HepG2 (cell line): ENCODE results near the gene DDRGK1. TPM values are rescaled to one million over a fixed set of nuclear protein-coding genes. Genes with fewer than 3 reads are reported as not detected.

Experiments used
- AGO2 ChIP-seq: fragments of 200-400 bp; formaldehyde crosslinking; optimal IDR thresholded peaks from 2 replicates; pipeline ENCODE3; 2017; ENCODE audit warnings: mild to moderate bottlenecking, low read depth, low read length, moderate library complexity
- AKNA ChIP-seq: sonication (generic); formaldehyde crosslinking; IDR thresholded peaks from 2 replicates; pipeline ENCODE4 v1.4.0; 2020; ENCODE audit warnings: missing genetic modification reagents, borderline replicate concordance
- EEA1 ChIP-seq: sonication (generic); formaldehyde crosslinking; IDR thresholded peaks from 2 replicates; pipeline ENCODE4 v1.5.1; 2020; ENCODE audit warnings: mild to moderate bottlenecking, missing genetic modification reagents, borderline replicate concordance
- FOXA1 ChIP-seq, 2 experiments: fragments of 450-650 bp in 1 of 2; sonication (generic) in 1 of 2; formaldehyde crosslinking in 1 of 2; IDR thresholded peaks; 2 replicates each; pipeline versions ENCODE4 v1.4.0 to v1.6.1; 2016 to 2020; ENCODE audit warnings: missing genetic modification reagents in 1 of 2
- PHF21A ChIP-seq: sonication (generic); formaldehyde crosslinking; IDR thresholded peaks from 2 replicates; pipeline ENCODE4 v1.5.0; 2020; ENCODE audit warnings: mild to moderate bottlenecking, missing genetic modification reagents
- PLRG1 ChIP-seq: fragments of 450-650 bp; conservative IDR thresholded peaks from 2 replicates; pipeline ENCODE4 v1.6.1; 2016
- SMAD9 ChIP-seq: sonication (generic); formaldehyde crosslinking; IDR thresholded peaks from 2 replicates; pipeline ENCODE4 v1.5.1; 2020; ENCODE audit warnings: mild to moderate bottlenecking, missing genetic modification reagents
- STAT5B ChIP-seq: sonication (generic); formaldehyde crosslinking; IDR thresholded peaks from 2 replicates; pipeline ENCODE4 v1.4.0; 2020; ENCODE audit warnings: missing genetic modification reagents
- TRIM24 ChIP-seq: sonication (generic); formaldehyde crosslinking; IDR thresholded peaks from 2 replicates; pipeline ENCODE4 v1.8.0; 2022; ENCODE audit warnings: mild to moderate bottlenecking, missing genetic modification reagents
- ZMYM2 ChIP-seq: sonication (generic); formaldehyde crosslinking; IDR thresholded peaks from 2 replicates; pipeline ENCODE4 v1.8.0; 2022; ENCODE audit warnings: mild to moderate bottlenecking, missing genetic modification reagents
- ZNF350 ChIP-seq: sonication (generic); formaldehyde crosslinking; IDR thresholded peaks from 2 replicates; pipeline ENCODE4 v1.4.0; 2020; ENCODE audit warnings: mild to moderate bottlenecking, low read depth, missing genetic modification reagents, borderline replicate concordance
- ZNF567 ChIP-seq: sonication (generic); formaldehyde crosslinking; IDR thresholded peaks from 2 replicates; pipeline ENCODE4 v1.8.1; 2023; ENCODE audit warnings: mild to moderate bottlenecking, missing genetic modification reagents, borderline replicate concordance
- ZSCAN30 ChIP-seq: sonication (generic); formaldehyde crosslinking; IDR thresholded peaks from 2 replicates; pipeline ENCODE4 v1.5.0; 2020; ENCODE audit warnings: mild to moderate bottlenecking, missing genetic modification reagents
- polyA plus RNA-seq, 8 experiments: library from polyadenylated mRNA; depleted of rRNA in 3 of 8; stranded (reverse) in 7 of 8; unstranded in 1 of 8; fragments of >200 nt; fragmentation: Illumina TruSeq in 4 of 8; extraction: Trizol in 4 of 8; gene quantifications; 2 replicates each; pipeline versions ENCODE4 v1.2.1 to v1.2.3, GENCODE V29; 2011 to 2016; ENCODE audit warnings: low read depth in 4 of 8, missing spikeins in 1 of 8, mixed read lengths in 1 of 8; ENCODE audit not compliant: insufficient read depth in 1 of 8
- total RNA-seq, 5 experiments: library from RNA; depleted of rRNA; stranded (reverse); fragments of >200 nt; fragmentation: Illumina TruSeq; extraction: Trizol; gene quantifications; 2 replicates each; pipeline ENCODE4 v1.2.3, GENCODE V29; 2016; ENCODE audit warnings: low read depth in 1 of 5
- TF ChIP-seq, protein P1 (sequence below): sonication (generic); formaldehyde crosslinking; IDR thresholded peaks from 2 replicates; pipeline ENCODE4 v1.4.0; 2020; ENCODE audit warnings: mild to moderate bottlenecking, missing genetic modification reagents

The DDRGK1 gene
- total and polyA plus RNA-seq, 2 of the 13 experiments (the other 11 are each of a cell fraction or from before 2014, with no cell fraction given) = 96.7 to 149 TPM

GRCh38 chr20:3204124-3204794, at the start of gene DDRGK1 (continued):
- TF ChIP-seq, protein P1, sequence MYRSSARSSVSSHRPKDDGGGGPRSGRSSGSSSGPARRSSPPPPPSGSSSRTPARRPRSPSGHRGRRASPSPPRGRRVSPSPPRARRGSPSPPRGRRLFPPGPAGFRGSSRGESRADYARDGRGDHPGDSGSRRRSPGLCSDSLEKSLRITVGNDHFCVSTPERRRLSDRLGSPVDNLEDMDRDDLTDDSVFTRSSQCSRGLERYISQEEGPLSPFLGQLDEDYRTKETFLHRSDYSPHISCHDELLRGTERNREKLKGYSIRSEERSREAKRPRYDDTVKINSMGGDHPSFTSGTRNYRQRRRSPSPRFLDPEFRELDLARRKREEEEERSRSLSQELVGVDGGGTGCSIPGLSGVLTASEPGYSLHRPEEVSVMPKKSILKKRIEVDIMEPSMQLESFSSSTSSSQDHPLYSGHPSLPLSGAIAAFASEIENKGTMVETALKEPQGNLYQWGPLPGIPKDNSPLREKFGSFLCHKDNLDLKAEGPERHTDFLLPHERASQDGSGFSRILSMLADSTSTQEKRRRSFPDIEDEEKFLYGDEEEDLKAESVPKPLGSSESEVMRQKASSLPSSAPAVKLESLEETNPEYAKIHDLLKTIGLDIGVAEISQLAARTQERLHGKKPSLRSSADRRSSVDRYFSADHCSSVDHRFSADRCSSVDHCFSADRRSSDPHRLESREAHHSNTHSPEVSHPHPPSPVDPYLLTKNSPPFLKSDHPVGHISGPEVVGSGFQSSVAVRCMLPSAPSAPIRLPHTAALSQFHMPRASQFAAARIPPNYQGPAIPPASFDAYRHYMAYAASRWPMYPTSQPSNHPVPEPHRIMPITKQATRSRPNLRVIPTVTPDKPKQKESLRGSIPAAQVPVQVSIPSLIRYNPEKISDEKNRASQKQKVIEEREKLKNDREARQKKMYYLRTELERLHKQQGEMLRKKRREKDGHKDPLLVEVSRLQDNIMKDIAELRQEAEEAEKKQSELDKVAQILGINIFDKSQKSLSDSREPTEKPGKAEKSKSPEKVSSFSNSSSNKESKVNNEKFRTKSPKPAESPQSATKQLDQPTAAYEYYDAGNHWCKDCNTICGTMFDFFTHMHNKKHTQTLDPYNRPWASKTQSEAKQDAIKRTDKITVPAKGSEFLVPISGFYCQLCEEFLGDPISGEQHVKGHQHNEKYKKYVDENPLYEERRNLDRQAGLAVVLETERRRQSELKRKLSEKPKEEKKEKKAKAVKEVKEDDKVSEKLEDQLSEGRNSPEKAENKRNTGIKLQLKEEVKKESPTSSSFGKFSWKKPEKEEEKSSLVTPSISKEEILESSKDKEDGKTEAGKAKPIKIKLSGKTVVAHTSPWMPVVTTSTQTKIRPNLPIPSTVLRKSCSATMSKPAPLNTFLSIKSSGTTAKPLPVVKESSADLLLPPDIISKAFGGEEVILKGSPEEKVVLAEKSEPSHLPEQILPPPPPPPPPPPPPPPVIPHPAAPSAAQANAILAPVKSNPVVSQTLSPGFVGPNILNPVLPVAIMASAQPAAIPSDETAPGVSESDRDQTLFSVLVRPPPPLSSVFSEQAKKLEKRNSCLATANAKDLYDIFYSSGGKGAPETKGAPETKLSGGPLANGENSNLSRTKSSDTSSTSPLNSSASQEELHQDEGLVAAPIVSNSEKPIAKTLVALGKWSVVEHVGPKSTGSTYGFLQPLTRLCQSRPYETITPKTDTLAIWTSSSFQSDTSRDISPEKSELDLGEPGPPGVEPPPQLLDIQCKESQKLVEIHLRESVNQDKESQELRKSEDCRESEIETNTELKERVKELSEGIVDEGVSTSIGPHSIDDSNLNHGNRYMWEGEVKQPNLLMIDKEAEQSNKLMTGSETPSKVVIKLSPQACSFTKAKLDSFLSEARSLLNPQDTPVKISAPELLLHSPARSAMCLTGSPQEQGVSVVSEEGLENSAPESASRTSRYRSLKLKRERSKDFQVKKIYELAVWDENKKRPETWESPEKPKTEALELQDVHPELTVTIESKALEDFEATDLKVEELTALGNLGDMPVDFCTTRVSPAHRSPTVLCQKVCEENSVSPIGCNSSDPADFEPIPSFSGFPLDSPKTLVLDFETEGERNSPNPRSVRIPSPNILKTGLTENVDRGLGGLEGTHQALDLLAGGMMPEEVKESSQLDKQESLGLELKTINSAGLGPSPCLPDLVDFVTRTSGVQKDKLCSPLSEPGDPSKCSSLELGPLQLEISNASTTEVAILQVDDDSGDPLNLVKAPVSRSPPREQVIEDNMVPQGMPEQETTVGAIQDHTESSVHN (CRISPR knock-in tag) = peak; percentile 87; the same call in 1 of the 2 replicates
- TF ChIP-seq SMAD9 = peak; percentile 92
- TF ChIP-seq STAT5B (CRISPR knock-in tag) = no peak
- no peak for TF ChIP-seq AKNA (CRISPR knock-in tag)
- TF ChIP-seq AGO2 = peak; percentile 97
- no peak for TF ChIP-seq TRIM24
- no peak for TF ChIP-seq ZSCAN30 (CRISPR knock-in tag)
- peak; percentile 78 for TF ChIP-seq ZNF350 (CRISPR knock-in tag)
- peak; percentile 96; the same call in 1 of the 2 replicates for TF ChIP-seq EEA1 (CRISPR knock-in tag)
- no peak for TF ChIP-seq ZNF567 (CRISPR knock-in tag)
- TF ChIP-seq FOXA1 (IDR thresholded peaks at IDR 0.05) = no peak
- peak; percentile 57; the same call in 1 of the 2 replicates for TF ChIP-seq FOXA1 (CRISPR knock-in tag; IDR thresholded peaks at IDR 0.05)
- peak; percentile 50; the same call in 1 of the 2 replicates for TF ChIP-seq PHF21A
- no peak for TF ChIP-seq PLRG1
- TF ChIP-seq ZMYM2 (CRISPR knock-in tag) = no peak
